Upper lobe of right lung (tissue), 1 donor: Measurements from ENCODE around the gene PPP6R1. TPM values are rescaled to one million over a fixed set of nuclear protein-coding genes. Genes with fewer than 3 reads are reported as not detected.

Experiments
- ATAC-seq: fragments of 200-7000 bp; cut with Tn5 transposase; one replicate; pipeline ENCODE4 v1.9.1; 2020; ENCODE audit warnings: mild to moderate bottlenecking, moderate library complexity
- DNase-seq: peaks from one replicate; pipeline ENCODE4 v3.0.0-alpha.2; 2020
- H3K27ac ChIP-seq: fragments of 200-600 bp; one replicate; pipeline ENCODE4 v1.8.0; 2022
- H3K27me3 ChIP-seq: fragments of 200-600 bp; one replicate; pipeline ENCODE4 v1.8.0; 2022; ENCODE audit warnings: mild to moderate bottlenecking
- H3K36me3 ChIP-seq: fragments of 200-600 bp; one replicate; pipeline ENCODE4 v1.8.0; 2022
- H3K4me1 ChIP-seq: fragments of 200-600 bp; one replicate; pipeline ENCODE4 v1.8.0; 2022
- H3K4me3 ChIP-seq: fragments of 200-600 bp; one replicate; pipeline ENCODE4 v1.8.0; 2022; ENCODE audit warnings: mild to moderate bottlenecking
- H3K9me3 ChIP-seq: fragments of 200-600 bp; one replicate; pipeline ENCODE4 v1.8.0; 2022
- CTCF ChIP-seq: fragments of 200-600 bp; IDR thresholded peaks from one replicate; pipeline ENCODE4 v1.8.0; 2022; ENCODE audit warnings: antibody characterized with exemption
- intact Hi-C: fragments of 100-400 bp; cut with DNase I; formaldehyde crosslinking; loops from one replicate; pipeline ENCODE4 v1.11.0; 2022
- total RNA-seq: library from RNA; stranded (reverse); fragmentation: NEBNext Ultra II Directional; extraction: Animal tissue kit (Norgen Biotek cat#: 25700); gene quantifications from one replicate; pipeline ENCODE4 v1.2.1, GENCODE V29; 2021
- donor health status: DM: no; HTN: yes; CAD: no; lungs with severe emphysema.

PPP6R1 gene
- total RNA-seq, 1 donor from 2014 or later: 61.0 TPM

GRCh38 chr19:55278391-55279135 is 19.7 kb upstream of the PPP6R1 start:
- intact Hi-C loops: no loop called here
- Histone ChIP-seq H3K36me3 (peaks cover 26% of the 10 kb centered on the region), H3K4me3 (no peak overlapping the region), H3K4me1 (peaks cover 10% of the 10 kb centered on the region), H3K9me3 (no peaks in the 10 kb centered on the region), H3K27me3 (no peaks in the 10 kb centered on the region), H3K27ac (no peak overlapping the region)
- no peak for TF ChIP-seq CTCF
- ATAC-seq (no peak), DNase-seq (no peak)

GRCh38 chr19:55277494-55277893 is 18.7 kb upstream of the PPP6R1 start:
- TF ChIP-seq CTCF: no peak

GRCh38 chr19:55276720-55277430 is 18.1 kb upstream of the PPP6R1 start:
- Histone ChIP-seq H3K36me3 (peaks cover 40% of the 10 kb centered on the region), H3K27ac (no peak overlapping the region), H3K9me3 (no peaks in the 10 kb centered on the region), H3K4me3 (no peak overlapping the region), H3K27me3 (no peaks in the 10 kb centered on the region), H3K4me1 (peaks cover 10% of the 10 kb centered on the region)
- ATAC-seq: no peak
- TF ChIP-seq CTCF: no peak
- DNase-seq: no peak
- intact Hi-C loops: no loop called here

More at GRCh38 chr19:55277494-55277893, 18.7 kb upstream of the PPP6R1 start:
- peaks cover 36% of the 10 kb centered on the region for H3K36me3 ChIP-seq
- DNase-seq (no peak), ATAC-seq (no peak)
- no peak overlapping the region for H3K4me3 ChIP-seq
- intact Hi-C loops: no loop called here
- H3K27ac ChIP-seq: no peak overlapping the region
- peaks cover 10% of the 10 kb centered on the region for H3K4me1 ChIP-seq
- H3K9me3 ChIP-seq: no peaks in the 10 kb centered on the region
- no peaks in the 10 kb centered on the region for H3K27me3 ChIP-seq

- Histone ChIP-seq H3K27me3 (no peaks in the 10 kb centered on the region), H3K36me3 (peaks cover 40% of the 10 kb centered on the region)
- intact Hi-C loops: no loop called here
Measured at GRCh38 chr19:55275851-55276719, 17.3 kb upstream of the PPP6R1 start.

More at GRCh38 chr19:55275851-55276719, 17.3 kb upstream of the PPP6R1 start:
- Histone ChIP-seq H3K4me3 (no peak overlapping the region), H3K27ac (no peak overlapping the region), H3K4me1 (peaks cover 10% of the 10 kb centered on the region), H3K9me3 (no peaks in the 10 kb centered on the region)
- no peak for TF ChIP-seq CTCF
- no peak for DNase-seq
- no peak for ATAC-seq
